Osteoblast (primary cell): ENCODE measurements around the gene COPA. TPM values are rescaled to one million over a fixed set of nuclear protein-coding genes. Genes with fewer than 3 reads are reported as not detected.
"Not testable (repeated sequence)": the region's sequence is repeated elsewhere in the genome, so short reads cannot be mapped to it uniquely, and the experiment has no call there.

ENCODE experiments used
- DNase-seq: peaks from one replicate; pipeline ENCODE4 v3.0.0; 2011; ENCODE audit warnings: low spot score, mixed read lengths; ENCODE audit not compliant: insufficient read length; ENCODE audit errors: missing footprints
- H2AFZ ChIP-seq: 2 replicates; pipeline ENCODE4 v1.6.0; 2011; ENCODE audit warnings: mild to moderate bottlenecking, low read length
- H3K27ac ChIP-seq: 2 replicates; pipeline ENCODE4 v1.5.1; 2011; ENCODE audit warnings: mild to moderate bottlenecking, low read depth, low read length, moderate library complexity
- H3K27me3 ChIP-seq: 2 replicates; pipeline ENCODE4 v1.6.0; 2012; ENCODE audit warnings: mild to moderate bottlenecking, control low read depth, inconsistent platforms, low read length, moderate library complexity; ENCODE audit not compliant: insufficient read depth
- H3K36me3 ChIP-seq: 2 replicates; pipeline ENCODE4 v1.5.1; 2011; ENCODE audit warnings: mild to moderate bottlenecking, low read length, control low read depth, moderate library complexity; ENCODE audit not compliant: insufficient read depth
- H3K4me1 ChIP-seq: 2 replicates; pipeline ENCODE4 v1.5.1; 2011; ENCODE audit warnings: mild to moderate bottlenecking, low read length, control low read depth, moderate library complexity; ENCODE audit not compliant: insufficient read depth
- H3K4me2 ChIP-seq: 2 replicates; pipeline ENCODE4 v1.6.0; 2011; ENCODE audit warnings: mild to moderate bottlenecking, low read length; ENCODE audit not compliant: insufficient read depth
- H3K4me3 ChIP-seq: fragments of 200-600 bp; sonication (generic); 3 replicates; pipeline ENCODE4 v1.5.1; 2012; ENCODE audit warnings: mild to moderate bottlenecking, low read length, inconsistent platforms; ENCODE audit not compliant: insufficient read depth
- H3K79me2 ChIP-seq: 2 replicates; pipeline ENCODE4 v1.6.0; 2012; ENCODE audit warnings: mild to moderate bottlenecking, low read length, control low read depth, inconsistent platforms; ENCODE audit not compliant: insufficient read depth
- H3K9me3 ChIP-seq: 2 replicates; pipeline ENCODE4 v1.5.1; 2011; ENCODE audit warnings: low read depth, low read length, control low read depth
- H4K20me1 ChIP-seq: 2 replicates; pipeline ENCODE4 v1.6.0; 2012; ENCODE audit warnings: mild to moderate bottlenecking, low read length, control low read depth; ENCODE audit not compliant: insufficient read depth
- total RNA-seq: library from RNA; depleted of rRNA; stranded (reverse); fragments of >200 nt; gene quantifications from 2 replicates; pipeline ENCODE4 v1.2.3, GENCODE V29; 2012
- TF ChIP-seq, protein P1 (sequence below): IDR thresholded peaks from 2 replicates; pipeline ENCODE4 v1.5.1; 2011; ENCODE audit warnings: mild to moderate bottlenecking, low read depth, low read length, moderate library complexity; ENCODE audit errors: extremely low read depth

Gene COPA
- total RNA-seq, 1 donor: 282 TPM

DNA sequence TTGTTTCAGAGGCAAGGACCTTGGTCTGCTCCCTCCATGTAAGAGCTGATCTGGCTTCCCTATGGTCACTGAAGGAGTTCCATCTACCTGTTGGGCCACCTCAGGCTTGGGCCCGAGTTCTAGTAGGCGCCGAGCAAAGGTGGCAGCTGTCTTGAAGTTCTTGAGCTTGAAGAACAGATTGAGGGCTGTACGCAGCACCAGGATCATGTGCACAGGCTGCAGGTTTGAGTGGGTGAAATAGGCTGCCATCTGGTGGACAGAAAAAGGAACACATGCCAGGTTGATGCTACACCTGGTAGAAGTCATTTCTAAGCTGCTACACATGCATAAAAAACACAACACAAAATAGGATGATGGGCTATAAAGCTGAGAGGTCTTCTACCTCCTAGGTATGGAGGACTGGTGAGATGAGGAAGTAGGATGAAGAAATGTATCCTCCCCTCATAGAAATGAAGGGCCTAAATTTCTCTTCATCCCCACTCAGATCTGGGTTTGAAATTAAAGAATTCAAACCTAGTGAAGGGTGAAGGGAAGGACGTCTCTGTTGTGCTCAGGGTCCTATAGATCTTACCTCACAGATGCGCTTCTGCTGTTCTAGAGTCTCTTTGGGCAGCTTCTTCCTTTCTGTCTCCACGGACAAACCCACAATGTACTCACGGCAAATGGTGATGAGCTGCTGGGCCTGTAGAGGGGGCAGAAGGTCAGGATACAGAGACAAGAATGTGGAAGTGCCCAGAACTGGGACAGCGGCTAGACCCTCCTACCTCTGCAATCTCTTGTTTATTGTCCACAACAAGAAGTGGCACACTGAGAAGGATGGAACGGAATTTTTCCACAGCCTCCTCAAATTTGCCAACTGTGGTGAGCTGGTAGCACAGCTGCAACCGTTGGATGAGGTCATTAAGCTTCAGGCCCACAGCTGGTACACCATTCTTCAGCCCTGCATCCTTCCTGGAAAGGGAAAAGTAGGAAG, 51.5 kb downstream of the COPA start:
- no peak overlapping the region for H2AFZ ChIP-seq
- H3K4me3 ChIP-seq: no peak overlapping the region
- no peaks in the 10 kb centered on the region for H3K9me3 ChIP-seq
- H3K27me3 ChIP-seq: no peaks in the 10 kb centered on the region
- H3K79me2 ChIP-seq: peaks cover 4% of the 10 kb centered on the region
- H3K27ac ChIP-seq: no peak overlapping the region
- no peak overlapping the region for H3K4me2 ChIP-seq
- TF ChIP-seq, protein P1, sequence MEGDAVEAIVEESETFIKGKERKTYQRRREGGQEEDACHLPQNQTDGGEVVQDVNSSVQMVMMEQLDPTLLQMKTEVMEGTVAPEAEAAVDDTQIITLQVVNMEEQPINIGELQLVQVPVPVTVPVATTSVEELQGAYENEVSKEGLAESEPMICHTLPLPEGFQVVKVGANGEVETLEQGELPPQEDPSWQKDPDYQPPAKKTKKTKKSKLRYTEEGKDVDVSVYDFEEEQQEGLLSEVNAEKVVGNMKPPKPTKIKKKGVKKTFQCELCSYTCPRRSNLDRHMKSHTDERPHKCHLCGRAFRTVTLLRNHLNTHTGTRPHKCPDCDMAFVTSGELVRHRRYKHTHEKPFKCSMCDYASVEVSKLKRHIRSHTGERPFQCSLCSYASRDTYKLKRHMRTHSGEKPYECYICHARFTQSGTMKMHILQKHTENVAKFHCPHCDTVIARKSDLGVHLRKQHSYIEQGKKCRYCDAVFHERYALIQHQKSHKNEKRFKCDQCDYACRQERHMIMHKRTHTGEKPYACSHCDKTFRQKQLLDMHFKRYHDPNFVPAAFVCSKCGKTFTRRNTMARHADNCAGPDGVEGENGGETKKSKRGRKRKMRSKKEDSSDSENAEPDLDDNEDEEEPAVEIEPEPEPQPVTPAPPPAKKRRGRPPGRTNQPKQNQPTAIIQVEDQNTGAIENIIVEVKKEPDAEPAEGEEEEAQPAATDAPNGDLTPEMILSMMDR: peak; percentile 78
- H4K20me1 ChIP-seq: peaks cover 37% of the 10 kb centered on the region
- peaks cover 83% of the 10 kb centered on the region for H3K36me3 ChIP-seq
- no peaks in the 10 kb centered on the region for H3K4me1 ChIP-seq
- no peak for DNase-seq

DNA sequence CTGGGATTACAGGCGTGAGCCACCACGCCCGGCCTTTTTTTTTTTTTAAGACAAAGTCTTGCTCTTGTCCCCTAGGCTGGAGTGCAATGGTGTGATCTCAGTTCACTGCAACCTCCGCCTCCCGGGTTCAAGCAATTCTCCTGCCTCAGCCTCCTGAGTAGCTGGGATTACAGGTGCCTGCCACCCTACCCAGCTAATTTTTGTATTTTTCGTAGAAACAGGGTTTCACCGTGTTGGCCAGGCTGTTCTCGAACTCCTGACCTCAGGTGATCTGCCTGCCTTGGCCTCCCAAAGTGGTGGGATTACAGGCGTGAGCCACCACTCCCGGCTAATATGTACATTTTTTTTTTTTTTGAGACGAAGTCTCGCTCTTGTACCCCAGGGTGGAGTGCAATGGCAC, 55.3 kb downstream of the COPA start:
- not testable (repeated sequence) for H3K9me3 ChIP-seq, H2AFZ ChIP-seq, DNase-seq, H3K4me2 ChIP-seq, H3K27me3 ChIP-seq, H3K4me3 ChIP-seq, H3K27ac ChIP-seq
- Histone ChIP-seq H3K36me3 (peaks cover 49% of the 10 kb centered on the region), H3K79me2 (peaks cover 11% of the 10 kb centered on the region), H4K20me1 (peaks cover 29% of the 10 kb centered on the region), H3K4me1 (peaks cover 16% of the 10 kb centered on the region)

DNA sequence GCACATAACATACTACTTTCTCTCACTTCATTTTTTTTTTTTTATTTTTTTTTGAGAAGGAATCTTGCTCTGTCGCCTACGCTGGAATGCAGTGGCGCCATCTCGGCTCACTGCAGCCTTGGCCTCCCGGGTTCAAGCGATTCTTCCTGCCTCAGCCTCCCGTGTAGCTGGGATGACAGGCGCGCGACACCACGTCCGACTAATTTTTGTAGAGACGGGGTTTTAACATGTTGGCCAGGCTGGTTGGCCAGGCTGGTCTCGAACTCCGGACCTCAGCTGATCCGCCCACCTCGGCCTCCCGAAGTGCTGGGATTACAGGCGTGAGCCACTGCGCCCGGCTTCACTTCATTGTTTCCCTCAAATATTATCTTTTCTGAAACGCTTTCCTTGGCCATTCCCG, 57.5 kb downstream of the COPA start:
- DNase-seq: no peak
- Histone ChIP-seq H3K4me3 (peak overlapping the region; percentile 84), H3K79me2 (peaks cover 19% of the 10 kb centered on the region), H3K4me1 (peaks cover 16% of the 10 kb centered on the region), H3K36me3 (peaks cover 49% of the 10 kb centered on the region), H4K20me1 (peaks cover 9% of the 10 kb centered on the region), H2AFZ (no peak overlapping the region), H3K9me3 (no peaks in the 10 kb centered on the region), H3K27me3 (no peaks in the 10 kb centered on the region), H3K4me2 (peak overlapping the region; percentile 90), H3K27ac (no peak overlapping the region)
- TF ChIP-seq, protein P1: no peak

DNA sequence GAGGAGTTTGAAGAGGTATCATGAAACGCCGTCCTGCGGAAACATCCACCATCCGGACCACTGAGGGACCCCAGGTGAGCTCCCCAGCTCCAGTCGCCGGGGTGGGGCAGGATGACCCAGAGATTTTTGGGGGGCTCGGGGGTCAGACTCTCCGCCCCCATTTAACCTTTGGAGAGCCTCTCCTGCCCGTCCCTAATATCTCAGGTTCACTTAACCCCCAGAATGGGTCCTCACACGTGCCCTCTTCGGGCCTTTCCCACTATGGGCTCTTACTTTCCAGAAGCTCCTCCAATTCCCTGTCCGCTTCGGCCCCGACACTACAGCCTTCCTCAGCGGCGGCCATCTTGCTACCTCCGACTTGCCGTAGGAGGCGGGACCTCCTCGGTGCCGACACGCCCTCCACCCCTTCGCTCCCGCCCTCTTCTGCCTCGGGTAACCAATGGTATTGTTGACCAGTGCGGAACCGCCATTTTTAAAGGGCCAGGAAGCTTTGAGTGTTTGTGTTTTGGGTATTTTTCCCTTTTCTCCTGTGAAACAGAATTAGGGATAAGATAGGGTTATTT, 58.2 kb downstream of the COPA start, which contains the start of gene PEX19:
TSS of gene PEX19 (minus strand) at position 352 of the 563 bp plus-strand sequence. CDS start at position 343, 9 bp downstream.
- Histone ChIP-seq H3K27ac (peak within 1 kb of the TSS; percentile 86), H3K36me3 (peaks cover 49% of the 10 kb centered on the region), H3K4me2 (peak within 1 kb of the TSS; percentile 90), H3K27me3 (no peaks in the 10 kb centered on the region), H3K79me2 (peaks cover 19% of the 10 kb centered on the region), H4K20me1 (peaks cover 4% of the 10 kb centered on the region), H3K4me1 (peaks cover 16% of the 10 kb centered on the region), H2AFZ (peak within 1 kb of the TSS; percentile 65), H3K4me3 (peak within 1 kb of the TSS; percentile 84), H3K9me3 (no peaks in the 10 kb centered on the region)
- DNase-seq: peak; percentile 94
- TF ChIP-seq, protein P1: no peak
